HCT116 (cell line): ENCODE measurements around the gene TMEM50B. TPM values are rescaled to one million over a fixed set of nuclear protein-coding genes. Genes with fewer than 3 reads are reported as not detected.

Source experiments
- ATAC-seq: fragments of 200-7000 bp; cut with Tn5 transposase; 2 replicates; pipeline ENCODE4 v1.9.1; 2020; ENCODE audit warnings: mild to moderate bottlenecking, moderate library complexity
- BruUV-seq: library from RNA; stranded (reverse); fragments of 400-500 nt; replicated peaks from 2 replicates; lab custom pipeline; 2021; lab: Mats Ljungman, UMichigan
- CTCF ChIA-PET: fragments of 300-600 bp; sonication (Branson Sonifier 250); formaldehyde crosslinking; loops from one replicate; lab custom pipeline; 2021; ENCODE audit warnings: antibody characterized with exemption; lab: Charles Lee
- POLR2A ChIA-PET: fragments of 300-600, 350-600 bp; sonication (Branson Sonifier 250); formaldehyde crosslinking; loops from one replicate; lab custom pipeline; 2021; ENCODE audit warnings: antibody characterized with exemption; lab: Charles Lee
- RAD21 ChIA-PET, 2 experiments: fragments of 300-600 bp; sonication (Branson Sonifier 250); formaldehyde crosslinking; loops; one replicate each; lab custom pipeline; 2023; ENCODE audit warnings: low total read pairs in 2 of 2; ENCODE audit not compliant: uncharacterized antibody in 2 of 2, unreplicated experiment in 2 of 2, low non-redundant PET in 1 of 2; lab: Charles Lee
- DNase-seq: peaks from one replicate; pipeline ENCODE4 v3.0.0-alpha.2; 2010; ENCODE audit warnings: low read depth, low spot score
- H2AFZ ChIP-seq: fragments of 200-600 bp; shearing (Covaris generic), sonication (generic); 2 replicates; pipeline ENCODE4 v1.6.1; 2017; ENCODE audit warnings: low read depth, mixed run types, mixed read lengths, antibody characterized with exemption, low read length; ENCODE audit not compliant: poor library complexity, severe bottlenecking
- H3K27ac ChIP-seq: 2 replicates; pipeline ENCODE4 v1.5.1; 2012; ENCODE audit warnings: low read depth, low read length
- H3K27me3 ChIP-seq: fragments of 200-600 bp; sonication (generic); 2 replicates; pipeline ENCODE4 v1.6.1; 2016; ENCODE audit warnings: mixed run types, low read length, mixed read lengths; ENCODE audit not compliant: insufficient read depth
- H3K36me3 ChIP-seq, 2 experiments: fragments of 200-500 bp in 1 of 2; fragments of 200-600 bp in 1 of 2; sonication (Bioruptor generic) in 1 of 2; sonication (generic) in 1 of 2; 2 replicates each; pipeline versions ENCODE4 v1.5.1 to v1.6.1; 2014 to 2016; ENCODE audit warnings: low read length in 2 of 2, inconsistent platforms in 1 of 2, mixed read lengths in 1 of 2, mixed run types in 1 of 2; ENCODE audit not compliant: insufficient read depth in 2 of 2, control insufficient read depth in 1 of 2
- H3K4me1 ChIP-seq, 2 experiments: fragments of 200-600 bp in 1 of 2; sonication (generic) in 1 of 2; 2 replicates each; pipeline versions ENCODE4 v1.5.1 to v1.6.1; 2012 to 2017; ENCODE audit warnings: low read length in 2 of 2, inconsistent platforms in 1 of 2, mild to moderate bottlenecking in 1 of 2, mixed read lengths in 1 of 2, mixed run types in 1 of 2, moderate library complexity in 1 of 2; ENCODE audit not compliant: insufficient read depth in 2 of 2, control insufficient read depth in 1 of 2
- H3K4me2 ChIP-seq: fragments of 200-600 bp; sonication (generic); 2 replicates; pipeline ENCODE4 v1.6.1; 2017; ENCODE audit warnings: mixed run types, low read length, mixed read lengths
- H3K4me3 ChIP-seq, 2 experiments: fragments of 200-600 bp in 1 of 2; sonication (generic) in 1 of 2; replicated peaks in 1 of 2; 2 replicates each; pipeline ENCODE4 v1.5.1; 2011 to 2016; ENCODE audit warnings: low read length in 2 of 2, control low read depth in 1 of 2, low read depth in 1 of 2, mild to moderate bottlenecking in 1 of 2, mixed read lengths in 1 of 2, mixed run types in 1 of 2
- H3K79me2 ChIP-seq: fragments of 200-600 bp; sonication (generic); 2 replicates; pipeline ENCODE4 v1.6.1; 2017; ENCODE audit warnings: mild to moderate bottlenecking, mixed run types, low read length, moderate library complexity, mixed read lengths; ENCODE audit not compliant: insufficient read depth
- H3K9ac ChIP-seq: fragments of 200-600 bp; sonication (generic); 2 replicates; pipeline ENCODE4 v1.6.1; 2016; ENCODE audit warnings: low read length, mixed read lengths
- H3K9me2 ChIP-seq: fragments of 200-600 bp; sonication (generic), shearing (Covaris generic); 2 replicates; pipeline ENCODE4 v1.6.1; 2017; ENCODE audit warnings: mixed run types, mild to moderate bottlenecking, moderate library complexity; ENCODE audit not compliant: insufficient read depth
- H3K9me3 ChIP-seq, 2 experiments: fragments of 200-500 bp in 1 of 2; fragments of 200-600 bp in 1 of 2; sonication (Bioruptor generic) in 1 of 2; sonication (generic) in 1 of 2; 2 replicates each; pipeline ENCODE4 v1.6.1; 2014 to 2017; ENCODE audit warnings: low read length in 2 of 2, mixed read lengths in 2 of 2, inconsistent platforms in 1 of 2, low read depth in 1 of 2, mild to moderate bottlenecking in 1 of 2, mixed run types in 1 of 2, moderate library complexity in 1 of 2; ENCODE audit not compliant: control insufficient read depth in 1 of 2, insufficient read depth in 1 of 2
- H4K20me1 ChIP-seq: fragments of 200-600 bp; sonication (generic), shearing (Covaris generic); 2 replicates; pipeline ENCODE4 v1.6.1; 2017; ENCODE audit warnings: mixed run types, mild to moderate bottlenecking, moderate library complexity; ENCODE audit not compliant: insufficient read depth
- CBX3 ChIP-seq: IDR thresholded peaks from 2 replicates; pipeline ENCODE4 v1.6.1; 2012; ENCODE audit warnings: low read depth
- ELF1 ChIP-seq: IDR thresholded peaks from 2 replicates; pipeline ENCODE4 v1.6.1; 2012; ENCODE audit warnings: low read depth, borderline replicate concordance
- FOSL1 ChIP-seq: IDR thresholded peaks from 2 replicates; pipeline ENCODE4 v1.6.1; 2012; ENCODE audit warnings: low read depth
- JUND ChIP-seq: IDR thresholded peaks from 2 replicates; pipeline ENCODE4 v1.6.1; 2012
- POLR2A ChIP-seq: IDR thresholded peaks from 2 replicates; pipeline ENCODE4 v1.7.0; 2011; ENCODE audit warnings: borderline replicate concordance; ENCODE audit not compliant: insufficient read depth, insufficient read length; ENCODE audit errors: extremely low read depth
- POLR2AphosphoS5 ChIP-seq: IDR thresholded peaks from 2 replicates; pipeline ENCODE4 v1.6.1; 2011; ENCODE audit warnings: mild to moderate bottlenecking, low read depth, low read length, moderate library complexity
- RAD21 ChIP-seq: IDR thresholded peaks from 2 replicates; pipeline ENCODE4 v1.6.1; 2012; ENCODE audit warnings: low read depth, mild to moderate bottlenecking
- SIN3A ChIP-seq: IDR thresholded peaks from 2 replicates; pipeline ENCODE4 v1.6.1; 2012; ENCODE audit warnings: low read depth
- SP1 ChIP-seq: IDR thresholded peaks from 2 replicates; pipeline ENCODE4 v1.6.1; 2012; ENCODE audit warnings: low read depth
- SRF ChIP-seq: IDR thresholded peaks from 2 replicates; pipeline ENCODE4 v1.6.1; 2012; ENCODE audit warnings: low read depth
- ZFX ChIP-seq: fragments of 450-650 bp; IDR thresholded peaks from 2 replicates; pipeline ENCODE4 v1.6.1; 2017
- ZNF274 ChIP-seq: fragments of 200-500 bp; sonication (Bioruptor generic); IDR thresholded peaks from 2 replicates; pipeline ENCODE4 v1.6.1; 2014; ENCODE audit warnings: mild to moderate bottlenecking, low read depth, low read length, inconsistent platforms
- intact Hi-C: fragments of 100-400 bp; cut with micrococcal nuclease; formaldehyde crosslinking; loops from 2 replicates; pipeline ENCODE4 v1.10.0; 2022
- total RNA-seq: library from RNA; stranded (reverse); gene quantifications from one replicate; pipeline ENCODE4 v1.2.1, GENCODE V29; 2021; ENCODE audit not compliant: unreplicated experiment
- TF ChIP-seq, protein P1 (sequence below): IDR thresholded peaks from 2 replicates; pipeline ENCODE4 v1.6.1; 2012
- TF ChIP-seq, protein P2 (sequence below): IDR thresholded peaks from 2 replicates; pipeline ENCODE4 v1.6.1; 2012
- TF ChIP-seq, protein P3 (sequence below): IDR thresholded peaks from 2 replicates; pipeline ENCODE4 v1.6.1; 2011; ENCODE audit warnings: mild to moderate bottlenecking, low read length, moderate library complexity; ENCODE audit not compliant: insufficient replicate concordance; ENCODE audit errors: extremely low read depth
- TF ChIP-seq, protein P4 (sequence below), 3 experiments: fragments of 200-600 bp in 1 of 3; sonication (generic) in 1 of 3; IDR thresholded peaks in 2 of 3; conservative IDR thresholded peaks in 1 of 3; 2 replicates each; pipeline ENCODE4 v1.5.1; 2012 to 2017; ENCODE audit warnings: low read depth in 2 of 3, low read length in 2 of 3, antibody characterized with exemption in 1 of 3, borderline replicate concordance in 1 of 3, control low read depth in 1 of 3, mild to moderate bottlenecking in 1 of 3, mixed read lengths in 1 of 3, mixed run types in 1 of 3, moderate library complexity in 1 of 3; ENCODE audit not compliant: insufficient read depth in 1 of 3

TMEM50B gene
- total RNA-seq, 1 experiment from 2014 or later, result 18.8 TPM

DNA sequence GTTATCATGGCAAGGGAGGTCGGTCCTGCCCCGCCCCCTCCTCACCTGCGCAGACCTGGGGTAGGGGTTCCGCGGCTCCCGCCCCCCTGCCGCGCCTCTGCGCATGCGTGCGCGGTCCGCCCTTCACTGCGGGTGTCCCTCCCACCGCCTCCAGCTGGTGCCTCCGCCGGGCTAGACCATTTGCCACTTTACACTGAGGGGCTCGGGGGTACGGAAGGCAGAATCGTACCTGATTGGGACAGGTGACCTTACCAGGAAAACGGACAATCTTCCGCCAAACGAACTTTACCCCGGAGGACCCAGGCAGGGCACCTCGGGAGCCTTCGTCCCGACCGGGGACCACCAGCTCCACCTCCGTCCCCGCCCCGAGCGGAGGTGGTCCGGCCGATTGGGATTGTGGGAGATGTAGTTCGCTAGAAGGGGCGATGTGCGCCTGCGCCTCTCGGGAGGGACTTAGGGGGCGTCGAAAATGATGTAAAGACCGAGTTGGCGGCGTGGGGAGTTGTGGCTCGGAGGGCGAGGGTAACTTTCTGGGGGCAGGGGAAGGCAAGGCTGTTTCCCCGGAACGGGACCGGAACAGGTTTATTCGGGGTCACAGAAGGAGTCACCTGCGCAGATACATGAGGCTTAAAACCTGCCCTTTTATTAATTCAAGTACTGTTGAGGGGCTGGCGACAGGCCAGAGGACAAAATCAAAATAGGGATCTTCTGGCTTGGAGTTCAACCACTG is 11.8 kb upstream of the TMEM50B start, which contains the start of gene DNAJC28 (continued):
- TF ChIP-seq CBX3, result no peak
- TF ChIP-seq ZNF274, result no peak
- TF ChIP-seq SP1, result peak; percentile 55; the same call in 1 of the 2 replicates
- no peak for TF ChIP-seq JUND

DNA sequence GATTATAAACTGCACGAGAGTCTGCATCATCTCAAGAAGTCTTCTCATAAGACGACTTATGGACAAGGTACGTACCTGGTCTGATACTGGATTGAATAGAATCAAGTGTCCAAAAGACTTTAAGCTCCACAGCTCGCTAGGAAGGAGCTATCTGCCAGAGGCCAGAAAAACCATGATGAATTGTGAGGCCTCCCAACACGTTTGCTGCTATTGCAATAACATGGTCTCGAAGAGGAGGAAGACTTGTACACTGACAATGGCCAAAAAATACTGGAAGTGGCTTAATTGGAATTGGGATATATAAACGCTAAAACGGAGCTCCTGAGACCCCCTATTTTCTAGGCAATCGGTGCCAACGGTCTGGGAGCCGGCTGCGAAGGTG is 11.2 kb upstream of the TMEM50B start:
- no peaks in the 10 kb centered on the region for H3K9me3 ChIP-seq
- intact Hi-C loops, result no loop called here
- peak overlapping the region; percentile 87 for H2AFZ ChIP-seq
- ChIA-PET POLR2A (interaction anchor here (0.9 to 3.8 kb wide), 3 partner anchors 9 to 15 kb away, joined by 3 to 52 read pairs (median 4); partner anchors contain the start of gene TMEM50B), CTCF (interaction anchor here (0.8 to 1.2 kb wide), 2 partner anchors 11 to 114 kb away, joined by 3 to 7 read pairs; partner anchors contain the start of gene TMEM50B)
- TF ChIP-seq, protein P1, sequence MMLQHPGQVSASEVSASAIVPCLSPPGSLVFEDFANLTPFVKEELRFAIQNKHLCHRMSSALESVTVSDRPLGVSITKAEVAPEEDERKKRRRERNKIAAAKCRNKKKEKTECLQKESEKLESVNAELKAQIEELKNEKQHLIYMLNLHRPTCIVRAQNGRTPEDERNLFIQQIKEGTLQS, result no peak
- TF ChIP-seq ELF1 (no peak), SIN3A (no peak), FOSL1 (no peak), POLR2A (no peak), SRF (no peak), POLR2AphosphoS5 (no peak), RAD21 (no peak), ZFX (no peak)
- TF ChIP-seq, protein P2, sequence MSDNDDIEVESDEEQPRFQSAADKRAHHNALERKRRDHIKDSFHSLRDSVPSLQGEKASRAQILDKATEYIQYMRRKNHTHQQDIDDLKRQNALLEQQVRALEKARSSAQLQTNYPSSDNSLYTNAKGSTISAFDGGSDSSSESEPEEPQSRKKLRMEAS, result no peak
- TF ChIP-seq, protein P3, sequence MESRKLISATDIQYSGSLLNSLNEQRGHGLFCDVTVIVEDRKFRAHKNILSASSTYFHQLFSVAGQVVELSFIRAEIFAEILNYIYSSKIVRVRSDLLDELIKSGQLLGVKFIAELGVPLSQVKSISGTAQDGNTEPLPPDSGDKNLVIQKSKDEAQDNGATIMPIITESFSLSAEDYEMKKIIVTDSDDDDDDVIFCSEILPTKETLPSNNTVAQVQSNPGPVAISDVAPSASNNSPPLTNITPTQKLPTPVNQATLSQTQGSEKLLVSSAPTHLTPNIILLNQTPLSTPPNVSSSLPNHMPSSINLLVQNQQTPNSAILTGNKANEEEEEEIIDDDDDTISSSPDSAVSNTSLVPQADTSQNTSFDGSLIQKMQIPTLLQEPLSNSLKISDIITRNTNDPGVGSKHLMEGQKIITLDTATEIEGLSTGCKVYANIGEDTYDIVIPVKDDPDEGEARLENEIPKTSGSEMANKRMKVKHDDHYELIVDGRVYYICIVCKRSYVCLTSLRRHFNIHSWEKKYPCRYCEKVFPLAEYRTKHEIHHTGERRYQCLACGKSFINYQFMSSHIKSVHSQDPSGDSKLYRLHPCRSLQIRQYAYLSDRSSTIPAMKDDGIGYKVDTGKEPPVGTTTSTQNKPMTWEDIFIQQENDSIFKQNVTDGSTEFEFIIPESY, result no peak
- TF ChIP-seq, protein P4, sequence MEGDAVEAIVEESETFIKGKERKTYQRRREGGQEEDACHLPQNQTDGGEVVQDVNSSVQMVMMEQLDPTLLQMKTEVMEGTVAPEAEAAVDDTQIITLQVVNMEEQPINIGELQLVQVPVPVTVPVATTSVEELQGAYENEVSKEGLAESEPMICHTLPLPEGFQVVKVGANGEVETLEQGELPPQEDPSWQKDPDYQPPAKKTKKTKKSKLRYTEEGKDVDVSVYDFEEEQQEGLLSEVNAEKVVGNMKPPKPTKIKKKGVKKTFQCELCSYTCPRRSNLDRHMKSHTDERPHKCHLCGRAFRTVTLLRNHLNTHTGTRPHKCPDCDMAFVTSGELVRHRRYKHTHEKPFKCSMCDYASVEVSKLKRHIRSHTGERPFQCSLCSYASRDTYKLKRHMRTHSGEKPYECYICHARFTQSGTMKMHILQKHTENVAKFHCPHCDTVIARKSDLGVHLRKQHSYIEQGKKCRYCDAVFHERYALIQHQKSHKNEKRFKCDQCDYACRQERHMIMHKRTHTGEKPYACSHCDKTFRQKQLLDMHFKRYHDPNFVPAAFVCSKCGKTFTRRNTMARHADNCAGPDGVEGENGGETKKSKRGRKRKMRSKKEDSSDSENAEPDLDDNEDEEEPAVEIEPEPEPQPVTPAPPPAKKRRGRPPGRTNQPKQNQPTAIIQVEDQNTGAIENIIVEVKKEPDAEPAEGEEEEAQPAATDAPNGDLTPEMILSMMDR (IDR thresholded peaks at IDR 0.05 in 2 of 3, conservative IDR thresholded peaks at IDR 0.05 in 1 of 3; ENCODE audit: borderline replicate concordance in 1 of 3, insufficient read depth in 1 of 3, low read depth in 2 of 3, low read length in 2 of 3), result no peak
- TF ChIP-seq, all 23 proteins: peak for 0
- Histone ChIP-seq H3K4me1 (peaks cover 5 to 10% of the 10 kb centered on the region in 2 experiments; a peak in 2 of 4 replicates), H3K27ac (peak overlapping the region; percentile 34; the same call in 1 of the 2 replicates), H3K36me3 (no peaks in the 10 kb centered on the region), H3K4me2 (peak overlapping the region; percentile 79), H3K9me2 (no peaks in the 10 kb centered on the region), H3K27me3 (no peaks in the 10 kb centered on the region), H3K79me2 (no peaks in the 10 kb centered on the region), H3K4me3 (peak overlapping the region; percentile 60 to 69), H3K9ac (peak overlapping the region; percentile 51), H4K20me1 (no peaks in the 10 kb centered on the region)
- DNase-seq (peak; percentile 7), ATAC-seq (no peak; the same call in 1 of the 2 replicates)
- TSS peak; percentile 65 for BruUV-seq
- RAD21 ChIA-PET, result no interaction called here
